NCI-H1694 (cell line): ENCODE data around the gene CYP2J2.
"Not testable (repeated sequence)": the region's sequence is repeated elsewhere in the genome, so short reads cannot be mapped to it uniquely, and the experiment has no call there.

ENCODE experiments used
- DNase-seq: peaks from one replicate; lab custom pipeline; 2025; lab: John Stamatoyannopoulos, UW

CYP2J2 gene

GRCh38 chr1:59919746-59920145, 6.8 kb downstream of the CYP2J2 start:
- DNase-seq = no peak

DNA sequence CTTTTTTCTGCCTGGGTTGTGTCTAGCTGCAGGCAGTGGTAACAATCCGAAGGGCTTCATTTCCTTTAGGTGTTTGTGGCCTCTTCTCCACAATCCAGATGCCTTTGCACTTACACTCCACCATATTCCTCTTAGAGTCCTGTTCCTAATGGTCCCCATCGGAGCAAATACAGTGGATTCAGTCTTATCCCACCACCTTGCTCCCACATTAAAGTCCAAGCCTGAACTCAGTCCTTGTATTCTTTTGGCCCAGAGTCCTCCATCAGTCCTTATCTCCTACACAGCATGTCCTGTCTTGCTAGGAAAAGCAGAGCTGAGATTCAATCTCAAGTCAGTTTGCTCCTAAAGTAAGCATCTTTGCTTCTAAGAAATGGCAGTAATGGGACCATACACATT, 8.8 kb downstream of the CYP2J2 start:
- no peak for DNase-seq

DNA sequence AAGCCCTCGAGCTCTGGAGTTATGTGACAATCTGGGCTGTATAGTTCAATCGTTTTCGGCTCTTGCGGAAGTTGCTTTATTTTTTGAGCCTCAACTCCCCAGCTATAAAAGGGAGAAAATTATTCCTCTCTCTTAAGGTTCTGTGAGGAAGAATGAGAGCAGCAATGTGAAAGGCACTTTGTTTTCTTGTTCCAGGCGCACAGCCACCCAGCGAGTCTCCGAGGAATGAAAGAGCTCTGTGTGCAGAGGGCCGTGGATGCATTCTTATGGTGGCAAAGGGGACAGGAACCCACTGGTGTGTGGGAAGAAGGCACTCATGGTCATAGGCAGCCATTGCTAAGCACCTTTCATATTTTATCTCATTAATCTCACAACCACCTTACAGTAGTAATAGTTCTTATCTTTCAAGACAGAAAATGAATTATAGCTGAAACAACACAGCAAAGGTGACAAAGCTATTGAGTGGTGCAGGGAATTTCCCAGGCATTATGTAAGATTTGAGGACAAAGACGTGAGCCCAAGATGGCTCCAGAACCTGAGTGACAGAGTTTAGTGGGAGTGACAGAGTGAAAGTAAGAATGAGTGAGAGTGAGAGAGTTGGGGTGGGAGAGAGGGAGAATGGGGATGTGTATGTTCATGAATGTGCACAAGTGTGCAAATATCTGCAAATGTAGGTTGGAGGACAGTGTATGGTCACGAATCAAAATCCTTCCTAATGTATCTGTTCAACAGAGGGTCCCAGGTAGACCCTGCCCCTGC, 9.4 kb downstream of the CYP2J2 start:
- no peak for DNase-seq

GRCh38 chr1:59915516-59915915, 11.1 kb downstream of the CYP2J2 start:
- DNase-seq = no peak

DNA sequence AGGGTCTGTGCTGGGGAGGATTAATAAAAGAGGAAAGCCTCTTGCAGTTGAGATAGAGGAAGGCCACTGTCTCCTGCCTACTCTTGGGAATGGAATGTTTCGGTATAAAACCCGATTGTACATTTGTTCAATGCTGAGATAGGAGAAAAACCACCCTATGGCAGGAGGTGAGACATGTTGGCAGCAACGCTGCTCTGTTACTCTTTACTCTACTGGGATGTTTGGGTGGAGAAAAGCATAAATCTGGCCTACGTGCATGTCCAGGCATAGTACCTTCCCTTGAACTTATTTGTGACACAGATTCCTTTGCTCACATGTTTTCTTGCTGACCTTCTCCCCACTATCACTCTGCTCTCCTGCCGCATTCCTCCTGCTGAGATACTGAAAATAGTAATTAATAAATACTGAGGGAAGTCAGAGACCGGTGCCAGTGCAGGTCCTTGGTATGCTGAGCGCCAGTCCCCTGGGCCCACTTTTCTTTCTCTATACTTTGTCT, 11.7 kb downstream of the CYP2J2 start:
- not testable (repeated sequence) for DNase-seq

- no peak for DNase-seq
Observed at GRCh38 chr1:59908682-59909081, 17.9 kb downstream of the CYP2J2 start.

- no peak for DNase-seq
Observed at GRCh38 chr1:59908084-59908483, 18.5 kb downstream of the CYP2J2 start.

- no peak for DNase-seq
Observed at GRCh38 chr1:59906931-59907330, 19.6 kb downstream of the CYP2J2 start.

GRCh38 chr1:59903141-59903754, 23.3 kb downstream of the CYP2J2 start:
- DNase-seq = peak; percentile 49

GRCh38 chr1:59901770-59902388, 24.7 kb downstream of the CYP2J2 start:
- DNase-seq = no peak

DNA sequence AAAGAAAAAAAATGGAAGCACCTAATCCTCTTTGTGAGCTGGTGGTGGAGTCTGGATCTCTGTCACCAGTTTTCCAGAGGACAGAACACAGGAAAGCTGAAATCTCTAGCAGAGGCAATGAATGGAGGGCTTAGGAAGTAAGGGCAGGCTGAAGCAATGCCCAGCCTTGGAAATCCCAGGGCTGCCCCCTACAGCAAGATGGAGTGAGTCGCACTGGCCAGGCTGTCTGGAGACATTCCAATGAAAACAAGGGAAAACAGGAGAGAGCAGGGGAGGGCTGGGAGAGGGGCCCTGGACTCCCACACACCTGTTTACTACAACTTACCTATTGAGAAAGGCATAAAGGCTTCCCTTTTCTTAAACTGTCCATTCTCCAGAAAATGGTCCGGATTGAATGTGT, 25.9 kb downstream of the CYP2J2 start:
- DNase-seq = no peak

- no peak for DNase-seq
Observed at GRCh38 chr1:59898927-59899326, 27.6 kb downstream of the CYP2J2 start.

- DNase-seq = no peak
Observed at GRCh38 chr1:59897165-59897564, 29.4 kb downstream of the CYP2J2 start.

DNA sequence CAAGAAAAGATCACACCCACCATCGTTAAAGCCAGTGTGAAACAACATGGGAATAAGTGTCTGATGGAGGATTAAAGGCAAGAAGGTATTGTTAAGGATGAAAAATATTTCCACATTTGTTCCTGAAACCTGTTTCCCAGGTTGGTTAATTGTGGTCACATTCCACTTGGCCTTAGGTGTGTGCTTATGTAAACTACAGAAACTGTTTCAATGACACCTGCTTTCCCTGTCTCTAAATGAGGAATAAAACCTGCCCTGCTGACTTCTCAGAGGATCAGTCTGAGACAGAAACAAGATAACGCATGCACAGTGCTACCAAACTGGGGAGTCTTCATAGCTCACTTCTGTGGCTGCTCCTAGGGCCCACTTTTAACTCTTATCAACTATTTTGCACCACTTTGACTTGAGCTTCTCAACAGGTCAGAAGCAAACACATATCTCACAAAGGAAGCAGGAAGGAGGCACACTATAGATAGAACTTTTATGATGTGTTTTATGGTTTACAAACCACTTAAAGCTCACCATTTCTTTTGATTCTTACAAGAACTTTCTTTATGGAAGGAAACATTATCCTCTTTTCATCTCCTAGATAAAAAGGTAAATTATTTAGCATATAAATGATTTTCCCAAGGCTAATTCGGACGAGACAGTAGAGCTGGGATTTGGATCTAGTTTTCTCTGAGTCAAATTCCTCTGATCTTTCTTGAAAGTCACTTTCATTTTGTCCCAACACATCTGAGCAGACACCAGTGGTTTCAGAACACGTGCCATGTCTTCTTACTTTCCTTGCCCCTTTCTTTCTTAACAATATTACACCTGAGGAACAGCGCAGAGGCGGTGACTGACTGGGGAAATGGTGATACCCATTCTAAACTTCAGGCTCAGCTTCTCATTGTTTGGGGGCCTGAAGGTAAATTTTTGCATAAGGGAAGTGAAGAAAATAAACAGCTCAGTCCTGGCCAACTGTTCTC, 33.4 kb downstream of the CYP2J2 start:
- no peak for DNase-seq

GRCh38 chr1:59885160-59885832, 41.3 kb downstream of the CYP2J2 start:
- no peak for DNase-seq

GRCh38 chr1:59880735-59881134, 45.8 kb downstream of the CYP2J2 start:
- DNase-seq = peak; percentile 3

DNA sequence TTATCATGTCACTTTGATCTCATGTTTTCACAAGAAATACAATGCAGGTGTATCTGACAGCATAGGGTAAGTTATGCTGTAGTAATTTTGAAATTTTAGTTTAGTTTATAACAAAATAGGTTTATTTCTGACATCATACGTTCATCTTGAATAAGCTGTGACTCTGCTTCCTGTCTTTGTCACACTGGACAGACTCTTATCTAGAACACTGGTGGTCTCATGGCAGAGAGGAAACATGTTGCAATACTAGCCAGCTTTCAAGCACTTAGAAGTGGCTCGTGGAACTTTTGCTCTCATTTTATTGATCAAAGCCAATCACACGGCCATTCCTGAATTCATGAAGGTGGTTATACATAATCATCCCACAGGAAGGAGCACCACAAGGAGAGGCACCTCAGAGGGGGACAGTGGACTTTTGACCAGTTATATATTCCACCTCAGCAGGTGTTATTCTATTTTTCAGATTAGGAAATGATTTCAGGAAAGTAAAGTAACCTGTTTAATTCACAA, 46.5 kb downstream of the CYP2J2 start:
- no peak for DNase-seq

DNA sequence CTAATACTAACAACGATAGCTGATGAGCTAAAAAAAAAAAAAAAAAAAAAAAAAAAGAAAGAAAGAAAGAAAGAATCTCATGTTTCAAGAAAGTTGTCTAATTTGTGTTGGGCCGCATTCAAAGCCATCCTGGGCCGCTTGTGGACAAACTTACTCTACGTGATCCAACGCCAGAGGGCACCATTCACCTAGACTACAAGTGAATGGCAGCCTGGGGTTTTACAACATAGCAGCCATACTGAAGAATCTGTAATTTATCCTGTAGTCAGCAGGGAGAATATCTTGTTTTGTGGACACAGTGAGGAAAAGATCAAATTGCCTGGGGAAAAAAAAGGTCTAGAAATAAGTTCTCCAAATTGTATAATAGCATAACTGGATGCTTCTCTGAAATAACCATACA, 47.0 kb downstream of the CYP2J2 start:
- peak; percentile 63 for DNase-seq

- no peak for DNase-seq
Observed at GRCh38 chr1:59878370-59878769, 48.2 kb downstream of the CYP2J2 start.

DNA sequence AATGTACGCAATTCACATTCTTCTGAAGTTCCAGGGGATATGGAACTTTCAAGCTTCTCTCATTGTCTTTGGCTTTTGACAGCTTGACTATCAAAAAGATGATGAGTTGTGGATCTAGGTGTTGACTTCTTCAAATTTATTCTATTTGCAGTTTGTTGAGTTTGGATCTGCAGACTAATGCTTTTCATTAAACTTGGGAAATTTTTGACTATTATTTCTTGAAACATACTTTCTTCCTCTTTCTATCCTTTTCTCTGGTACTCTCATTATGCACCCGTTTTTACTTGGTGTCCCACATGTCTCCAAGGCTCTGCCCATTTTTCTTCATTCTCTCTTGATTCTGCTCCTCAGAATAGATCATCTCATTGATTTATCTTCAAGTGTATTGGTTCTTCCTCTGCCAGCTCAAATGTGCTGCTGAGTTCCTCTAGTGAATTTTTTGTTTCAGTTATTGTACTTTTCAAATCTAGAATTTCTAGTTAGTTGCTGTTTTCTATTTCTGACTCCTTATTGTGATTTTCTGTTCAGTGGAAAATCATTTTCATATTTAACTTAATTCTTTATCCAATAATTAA, 49.4 kb downstream of the CYP2J2 start:
- no peak for DNase-seq

DNA sequence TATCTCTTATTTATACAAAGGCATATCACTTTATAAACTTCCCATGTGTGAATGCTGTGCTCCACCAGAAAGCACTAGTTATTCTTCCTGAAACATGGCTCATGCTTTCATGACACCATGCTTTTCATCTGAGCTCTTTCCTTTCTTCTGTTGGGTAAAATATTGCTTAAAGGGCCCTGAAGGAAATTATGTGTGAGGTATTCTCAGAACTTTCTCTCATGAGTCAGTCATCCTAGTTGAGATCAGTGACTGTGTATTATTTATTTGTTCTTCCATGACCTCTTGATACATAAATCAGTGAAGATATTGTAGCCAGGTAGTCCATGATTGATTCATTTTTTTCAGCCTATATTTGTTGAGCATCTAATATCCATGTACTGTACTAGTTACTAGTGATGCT, 54.8 kb downstream of the CYP2J2 start:
- no peak for DNase-seq
